K562 (cell line): Measurements from ENCODE around the gene STMP1. TPM values are rescaled to one million over a fixed set of nuclear protein-coding genes. Genes with fewer than 3 reads are reported as not detected.

Source experiments
- ATAC-seq: fragments of 200-7000 bp; cut with Tn5 transposase; 3 replicates; pipeline ENCODE4 v1.9.1; 2020; ENCODE audit warnings: moderate library complexity
- BruUV-seq: library from RNA; stranded (reverse); fragments of 400-500 nt; replicated peaks from 2 replicates; lab custom pipeline; 2021; lab: Mats Ljungman, UMichigan
- CTCF ChIA-PET: fragments of 300-600 bp; formaldehyde crosslinking; extraction: SDS; loops from one replicate; lab custom pipeline; 2021; ENCODE audit warnings: low intra/inter-chr PET ratio; lab: Yijun Ruan, JAX
- POLR2A ChIA-PET: fragments of 300-600, 350-650 bp; sonication (Branson Sonifier 250); formaldehyde crosslinking; extraction: SDS; loops from one replicate; lab custom pipeline; 2021; ENCODE audit warnings: antibody characterized with exemption, inconsistent platforms; lab: Yijun Ruan, JAX
- DNase-seq, 4 experiments: peaks; one replicate each; pipeline versions ENCODE4 v3.0.0 to v3.0.0-alpha.2; 2011 to 2018; ENCODE audit warnings: low spot score in 3 of 4, mixed read lengths in 3 of 4; ENCODE audit errors: extremely low read depth in 1 of 4
- FAIRE-seq: peaks from 2 replicates; lab custom pipeline; 2011; peaks lifted over from hg19 to GRCh38; lab: Jason Lieb, UNC
- H2AFZ ChIP-seq: 2 replicates; pipeline ENCODE4 v1.6.0; 2011; ENCODE audit warnings: low read depth, low read length, control low read depth, inconsistent platforms
- H3K27ac ChIP-seq: fragments of 200-600 bp; 3 replicates; pipeline ENCODE4 v1.8.0; 2011; ENCODE audit warnings: low read depth, mild to moderate bottlenecking, control low read depth, inconsistent platforms, low read length, moderate library complexity, mixed read lengths; ENCODE audit errors: extremely low read depth
- H3K27me3 ChIP-seq, 2 experiments: fragments of 300-600 bp in 1 of 2; 2 replicates in 1 of 2; 3 replicates in 1 of 2; pipeline versions ENCODE4 v1.6.0 to v1.8.0; 2011; ENCODE audit warnings: inconsistent platforms in 2 of 2, low read length in 2 of 2, mild to moderate bottlenecking in 1 of 2, mixed read lengths in 1 of 2, moderate library complexity in 1 of 2; ENCODE audit not compliant: control insufficient read depth in 2 of 2, insufficient read depth in 2 of 2
- H3K36me3 ChIP-seq: fragments of 300-600 bp; 3 replicates; pipeline ENCODE4 v1.8.0; 2011; ENCODE audit warnings: mild to moderate bottlenecking, low read length, inconsistent platforms; ENCODE audit not compliant: control insufficient read depth, insufficient read depth
- H3K4me1 ChIP-seq, 2 experiments: fragments of 200-600 bp in 1 of 2; replicated peaks in 1 of 2; 2 replicates in 1 of 2; 3 replicates in 1 of 2; pipeline versions ENCODE4 v1.5.1 to v1.8.0; 2011; ENCODE audit warnings: inconsistent platforms in 2 of 2, low read length in 2 of 2, mild to moderate bottlenecking in 1 of 2, mixed read lengths in 1 of 2, moderate library complexity in 1 of 2; ENCODE audit not compliant: control insufficient read depth in 2 of 2, insufficient read depth in 2 of 2
- H3K4me2 ChIP-seq: 2 replicates; pipeline ENCODE4 v1.6.1; 2011; ENCODE audit warnings: low read length, control low read depth, inconsistent platforms, mixed read lengths; ENCODE audit not compliant: insufficient read depth
- H3K4me3 ChIP-seq: fragments of 200-600 bp; sonication (generic), shearing (Covaris generic); 2 replicates; pipeline ENCODE4 v1.5.1; 2016; ENCODE audit warnings: control low read depth, inconsistent platforms
- H3K79me2 ChIP-seq: fragments of 200-600 bp; 3 replicates; pipeline ENCODE4 v1.8.0; 2011; ENCODE audit warnings: low read length, inconsistent platforms; ENCODE audit not compliant: control insufficient read depth, insufficient read depth
- H3K9ac ChIP-seq, 2 experiments: 2 replicates each; pipeline versions ENCODE4 v1.6.0 to v1.6.1; 2011; ENCODE audit warnings: low read depth in 2 of 2, low read length in 2 of 2, control low read depth in 1 of 2, inconsistent platforms in 1 of 2, mild to moderate bottlenecking in 1 of 2, mixed read lengths in 1 of 2; ENCODE audit not compliant: insufficient read depth in 1 of 2
- H3K9me1 ChIP-seq: one replicate; pipeline ENCODE4 v1.6.0; 2011; ENCODE audit warnings: inconsistent platforms, mild to moderate bottlenecking, low read length, moderate library complexity; ENCODE audit not compliant: control insufficient read depth, insufficient read depth
- H3K9me3 ChIP-seq: replicated peaks from 2 replicates; pipeline ENCODE4 v1.5.1; 2011; ENCODE audit warnings: low read depth, low read length, inconsistent platforms; ENCODE audit not compliant: control insufficient read depth, insufficient read depth
- H4K20me1 ChIP-seq: replicated peaks from 2 replicates; pipeline ENCODE4 v1.6.1; 2011; ENCODE audit warnings: low read length, inconsistent platforms, mixed read lengths; ENCODE audit not compliant: control insufficient read depth, insufficient read depth
- ARNT ChIP-seq, 2 experiments: fragments of 450-650 bp; IDR thresholded peaks; 2 replicates each; pipeline ENCODE4 v1.6.1; 2016; ENCODE audit warnings: mild to moderate bottlenecking in 1 of 2
- ESRRB ChIP-seq: fragments of 250-450 bp; sonication (Bioruptor Pico); IDR thresholded peaks from 2 replicates; pipeline ENCODE4 v1.5.0; 2020; ENCODE audit warnings: mild to moderate bottlenecking, moderate library complexity, borderline replicate concordance
- MTF1 ChIP-seq: fragments of 250-450 bp; sonication (Bioruptor Pico); IDR thresholded peaks from 2 replicates; pipeline ENCODE4 v1.9.0; 2021; ENCODE audit warnings: moderate library complexity, mild to moderate bottlenecking, inconsistent platforms, borderline replicate concordance
- NUFIP1 ChIP-seq: fragments of 450-650 bp; IDR thresholded peaks from 2 replicates; pipeline ENCODE4 v1.6.1; 2018; ENCODE audit not compliant: partially characterized antibody
- SIN3A ChIP-seq, 2 experiments: fragments of 150-350 bp in 1 of 2; IDR thresholded peaks; 2 replicates each; pipeline ENCODE4 v1.6.1; 2011 to 2016; ENCODE audit warnings: borderline replicate concordance in 2 of 2, low read depth in 2 of 2, low read length in 2 of 2, mild to moderate bottlenecking in 2 of 2, moderate library complexity in 2 of 2; ENCODE audit not compliant: control insufficient read depth in 1 of 2
- U2AF1 ChIP-seq: fragments of 200-400 bp; formaldehyde crosslinking; optimal IDR thresholded peaks from 2 replicates; pipeline ENCODE3; 2017; ENCODE audit warnings: mild to moderate bottlenecking, low read depth, low read length, moderate library complexity
- ZNF24 ChIP-seq: fragments of 450-650 bp; IDR thresholded peaks from 2 replicates; pipeline ENCODE4 v1.6.1; 2016
- ZNF3 ChIP-seq: fragments of 250-450 bp; sonication (Bioruptor Pico); IDR thresholded peaks from 2 replicates; pipeline ENCODE4 v1.5.0; 2021; ENCODE audit warnings: mild to moderate bottlenecking, moderate library complexity
- ZNF512 ChIP-seq: IDR thresholded peaks from 2 replicates; pipeline ENCODE4 v1.6.1; 2016; ENCODE audit warnings: missing genetic modification characterization, missing compliant biosample characterization
- WGBS: fragments of 100-300 bp; shearing (Covaris generic); methylation state at CpG from one replicate; pipeline ENCODE4 v1.1.6; 2016; ENCODE audit warnings: low coverage, mixed read lengths; ENCODE audit not compliant: insufficient coverage; ENCODE audit errors: missing lambda C conversion rate; 5-methylcytosine and 5-hydroxymethylcytosine counted together
- in situ Hi-C: fragments of 300-500 bp; cut with MboI; formaldehyde crosslinking; loops from 4 replicates; pipeline ENCODE4 v1.15.0; 2018; ENCODE audit warnings: inconsistent platforms, mixed read lengths
- intact Hi-C: fragments of 100-400 bp; cut with micrococcal nuclease; formaldehyde crosslinking; loops from 2 replicates; pipeline ENCODE4 v1.14.2; 2022
- polyA plus RNA-seq, 8 experiments: library from polyadenylated mRNA; depleted of rRNA in 4 of 8; stranded (reverse) in 5 of 8; unstranded in 3 of 8; fragments of >200 nt; fragmentation: Nextera tagmentation in 2 of 8; fragmentation: Illumina TruSeq in 1 of 8; extraction: Ambion mirVana in 2 of 8; extraction: Trizol in 1 of 8; gene quantifications; 2 replicates each; pipeline versions ENCODE4 v1.2.1 to v1.2.3, GENCODE V29; 2011 to 2014; ENCODE audit warnings: inconsistent platforms in 1 of 8, missing spikeins in 1 of 8
- total RNA-seq, 7 experiments: library from RNA; depleted of rRNA in 6 of 7; stranded (reverse); fragments of >200 nt in 6 of 7; fragmentation: Illumina TruSeq in 2 of 7; extraction: Trizol in 2 of 7; gene quantifications; 2 replicates each; pipeline versions ENCODE4 v1.2.1 to v1.2.3, GENCODE V29; 2011 to 2021; ENCODE audit warnings: low replicate concordance in 1 of 7
- TF ChIP-seq, protein P1 (sequence below): fragments of 450-650 bp; formaldehyde crosslinking; IDR thresholded peaks from 2 replicates; pipeline ENCODE4 v1.4.0; 2020; ENCODE audit warnings: mild to moderate bottlenecking, mixed read lengths
- TF ChIP-seq, protein P2 (sequence below), 2 experiments: fragments of 450-650 bp in 1 of 2; sonication (generic) in 1 of 2; formaldehyde crosslinking in 1 of 2; IDR thresholded peaks in 1 of 2; conservative IDR thresholded peaks in 1 of 2; 2 replicates each; pipeline versions ENCODE4 v1.6.1 to v1.8.1; 2016 to 2023; ENCODE audit warnings: mild to moderate bottlenecking in 2 of 2, moderate library complexity in 2 of 2, inconsistent platforms in 1 of 2, missing genetic modification reagents in 1 of 2
- TF ChIP-seq, protein P3 (sequence below): IDR thresholded peaks from 3 replicates; pipeline ENCODE4 v1.6.1; 2011; ENCODE audit warnings: borderline replicate concordance, mild to moderate bottlenecking; ENCODE audit not compliant: insufficient read length, insufficient read depth

STMP1 gene
- total and polyA plus RNA-seq, 9 of the 15 experiments (the other 6 are each of a cell fraction or from before 2014, with no cell fraction given) = 10.6 to 249 (median 56.8) TPM

GRCh38 chr7:135634191-135634878 lies 28.0 kb upstream of the STMP1 start:
- no peaks in the 10 kb centered on the region for H3K79me2 ChIP-seq
- H3K9me3 ChIP-seq = no peaks in the 10 kb centered on the region
- no peak overlapping the region for H3K27ac ChIP-seq
- peaks cover 89% of the 10 kb centered on the region for H3K36me3 ChIP-seq
- CTCF ChIA-PET = no interaction called here
- intact Hi-C loops = no loop called here
- BruUV-seq = no TSS peak
- no peak overlapping the region for H3K4me3 ChIP-seq
- no peak overlapping the region for H3K9ac ChIP-seq
- DNase-seq (no peak), ATAC-seq (no peak), FAIRE-seq (no peak)
- H3K27me3 ChIP-seq = no peaks in the 10 kb centered on the region
- no peaks in the 10 kb centered on the region for H3K9me1 ChIP-seq
- no peaks in the 10 kb centered on the region for H4K20me1 ChIP-seq
- WGBS = 91% methylated on average over 7 of the region's 7 CpGs
- POLR2A ChIA-PET = no interaction called here
- in situ Hi-C loops = no loop called here
- H3K4me2 ChIP-seq = no peak overlapping the region
- no peaks in the 10 kb centered on the region for H3K4me1 ChIP-seq
- H2AFZ ChIP-seq = no peak overlapping the region
- TF ChIP-seq, protein P1, sequence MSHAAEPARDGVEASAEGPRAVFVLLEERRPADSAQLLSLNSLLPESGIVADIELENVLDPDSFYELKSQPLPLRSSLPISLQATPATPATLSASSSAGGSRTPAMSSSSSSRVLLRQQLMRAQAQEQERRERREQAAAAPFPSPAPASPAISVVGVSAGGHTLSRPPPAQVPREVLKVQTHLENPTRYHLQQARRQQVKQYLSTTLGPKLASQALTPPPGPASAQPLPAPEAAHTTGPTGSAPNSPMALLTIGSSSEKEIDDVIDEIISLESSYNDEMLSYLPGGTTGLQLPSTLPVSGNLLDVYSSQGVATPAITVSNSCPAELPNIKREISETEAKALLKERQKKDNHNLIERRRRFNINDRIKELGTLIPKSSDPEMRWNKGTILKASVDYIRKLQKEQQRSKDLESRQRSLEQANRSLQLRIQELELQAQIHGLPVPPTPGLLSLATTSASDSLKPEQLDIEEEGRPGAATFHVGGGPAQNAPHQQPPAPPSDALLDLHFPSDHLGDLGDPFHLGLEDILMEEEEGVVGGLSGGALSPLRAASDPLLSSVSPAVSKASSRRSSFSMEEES (CRISPR knock-in tag) = no peak
- TF ChIP-seq, protein P2, sequence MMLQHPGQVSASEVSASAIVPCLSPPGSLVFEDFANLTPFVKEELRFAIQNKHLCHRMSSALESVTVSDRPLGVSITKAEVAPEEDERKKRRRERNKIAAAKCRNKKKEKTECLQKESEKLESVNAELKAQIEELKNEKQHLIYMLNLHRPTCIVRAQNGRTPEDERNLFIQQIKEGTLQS (IDR thresholded peaks at IDR 0.05) = no peak
- TF ChIP-seq, protein P2 (CRISPR knock-in tag; conservative IDR thresholded peaks at IDR 0.05) = no peak
- no peak for TF ChIP-seq SIN3A (IDR thresholded peaks at IDR 0.05; ENCODE audit: borderline replicate concordance in 2 of 2, control insufficient read depth in 1 of 2, low read depth in 2 of 2, low read length in 2 of 2)
- TF ChIP-seq ZNF24 = no peak
- TF ChIP-seq ESRRB (CRISPR knock-in tag) = no peak
- no peak for TF ChIP-seq ARNT (IDR thresholded peaks at IDR 0.05)
- no peak for TF ChIP-seq ZNF512 (tag)
- TF ChIP-seq, protein P3, sequence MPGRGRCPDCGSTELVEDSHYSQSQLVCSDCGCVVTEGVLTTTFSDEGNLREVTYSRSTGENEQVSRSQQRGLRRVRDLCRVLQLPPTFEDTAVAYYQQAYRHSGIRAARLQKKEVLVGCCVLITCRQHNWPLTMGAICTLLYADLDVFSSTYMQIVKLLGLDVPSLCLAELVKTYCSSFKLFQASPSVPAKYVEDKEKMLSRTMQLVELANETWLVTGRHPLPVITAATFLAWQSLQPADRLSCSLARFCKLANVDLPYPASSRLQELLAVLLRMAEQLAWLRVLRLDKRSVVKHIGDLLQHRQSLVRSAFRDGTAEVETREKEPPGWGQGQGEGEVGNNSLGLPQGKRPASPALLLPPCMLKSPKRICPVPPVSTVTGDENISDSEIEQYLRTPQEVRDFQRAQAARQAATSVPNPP = no peak
- no peak for TF ChIP-seq U2AF1
- TF ChIP-seq ZNF3 = no peak
- no peak for TF ChIP-seq NUFIP1
- TF ChIP-seq MTF1 (CRISPR knock-in tag) = no peak
